ENCODE data around the gene IRAK1BP1. TPM values are rescaled to one million over a fixed set of nuclear protein-coding genes. Genes with fewer than 3 reads are reported as not detected.

The IRAK1BP1 gene
- total RNA-seq, 1 experiment from 2014 or later, result 6.6 TPM

DNA sequence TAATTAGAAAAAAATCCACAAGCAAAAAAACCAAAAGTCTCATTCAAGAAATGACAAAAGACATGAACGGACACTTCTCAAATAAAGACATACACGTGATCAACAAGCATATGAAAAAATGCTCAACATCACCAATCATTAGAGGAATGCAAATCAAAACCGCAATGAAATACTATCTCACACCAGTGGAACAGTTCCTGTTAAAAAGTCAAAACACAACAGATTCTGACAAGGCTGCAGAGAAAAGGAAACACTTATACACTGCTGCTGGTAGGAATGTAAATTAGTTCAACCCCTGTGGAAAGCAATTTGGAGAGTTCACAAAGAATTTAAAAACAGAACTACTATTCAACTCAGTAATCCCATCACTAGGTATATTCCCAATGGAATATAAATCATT, 58.0 kb downstream of the IRAK1BP1 start:
- no peak overlapping the region for H3K4me3 ChIP-seq (ENCODE audit: low read depth, low read length, poor library complexity, severe bottlenecking)
- H3K9me3 ChIP-seq (ENCODE audit: low read depth, low read length, poor library complexity, severe bottlenecking), result peaks cover 3% of the 10 kb centered on the region
- ChIA-PET POLR2A (ENCODE audit: low non-redundant PET) (no interaction called here), CTCF (no interaction called here)
- H3K4me1 ChIP-seq (ENCODE audit: insufficient read depth, low read length, poor library complexity, severe bottlenecking), result no peaks in the 10 kb centered on the region
- BruUV-seq (replicated peaks), result no TSS peak
- H3K27me3 ChIP-seq (replicated peaks; ENCODE audit: insufficient read depth, low read depth, low read length, poor library complexity), result no peaks in the 10 kb centered on the region
- no peak for DNase-seq (ENCODE audit: low spot score)
- no peaks in the 10 kb centered on the region for H3K36me3 ChIP-seq (ENCODE audit: insufficient read depth, low read length, poor library complexity, severe bottlenecking)
- intact Hi-C loops (cut with micrococcal nuclease; ENCODE audit: unreplicated experiment), result no loop called here
- TF ChIP-seq, protein P1, sequence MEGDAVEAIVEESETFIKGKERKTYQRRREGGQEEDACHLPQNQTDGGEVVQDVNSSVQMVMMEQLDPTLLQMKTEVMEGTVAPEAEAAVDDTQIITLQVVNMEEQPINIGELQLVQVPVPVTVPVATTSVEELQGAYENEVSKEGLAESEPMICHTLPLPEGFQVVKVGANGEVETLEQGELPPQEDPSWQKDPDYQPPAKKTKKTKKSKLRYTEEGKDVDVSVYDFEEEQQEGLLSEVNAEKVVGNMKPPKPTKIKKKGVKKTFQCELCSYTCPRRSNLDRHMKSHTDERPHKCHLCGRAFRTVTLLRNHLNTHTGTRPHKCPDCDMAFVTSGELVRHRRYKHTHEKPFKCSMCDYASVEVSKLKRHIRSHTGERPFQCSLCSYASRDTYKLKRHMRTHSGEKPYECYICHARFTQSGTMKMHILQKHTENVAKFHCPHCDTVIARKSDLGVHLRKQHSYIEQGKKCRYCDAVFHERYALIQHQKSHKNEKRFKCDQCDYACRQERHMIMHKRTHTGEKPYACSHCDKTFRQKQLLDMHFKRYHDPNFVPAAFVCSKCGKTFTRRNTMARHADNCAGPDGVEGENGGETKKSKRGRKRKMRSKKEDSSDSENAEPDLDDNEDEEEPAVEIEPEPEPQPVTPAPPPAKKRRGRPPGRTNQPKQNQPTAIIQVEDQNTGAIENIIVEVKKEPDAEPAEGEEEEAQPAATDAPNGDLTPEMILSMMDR (conservative IDR thresholded peaks at IDR 0.05; ENCODE audit: low read depth, low read length), result no peak
- no peak overlapping the region for H3K27ac ChIP-seq (ENCODE audit: low read depth, low read length, poor library complexity, severe bottlenecking)

DNA sequence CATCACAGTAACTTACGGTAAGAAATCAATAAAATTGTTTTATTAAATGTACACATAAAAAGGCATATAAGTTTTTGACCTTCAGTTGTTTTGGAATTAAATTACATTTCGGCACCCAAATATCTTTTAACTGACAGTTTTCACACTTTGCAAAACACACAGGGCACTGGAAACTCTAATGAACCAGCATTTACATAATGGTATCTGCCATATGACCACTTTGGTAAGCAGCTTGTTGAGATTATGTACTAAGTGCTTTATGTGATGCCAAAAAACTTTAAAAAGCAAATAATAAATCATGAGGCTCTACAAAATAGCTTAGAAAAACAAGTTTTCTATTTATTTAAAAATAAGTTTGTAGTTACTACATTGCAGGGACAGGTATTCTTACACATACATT, 68.2 kb downstream of the IRAK1BP1 start:
- no peak for DNase-seq (ENCODE audit: low spot score)
- BruUV-seq (replicated peaks), result no TSS peak
- POLR2A ChIA-PET (ENCODE audit: low non-redundant PET), result no interaction called here
- TF ChIP-seq, protein P1 (conservative IDR thresholded peaks at IDR 0.05; ENCODE audit: low read depth, low read length), result no peak
- TF ChIP-seq EZH2 (IDR thresholded peaks at IDR 0.05; ENCODE audit: borderline replicate concordance, low read depth, low read length, poor library complexity, severe bottlenecking), result no peak
- Histone ChIP-seq H3K36me3 (ENCODE audit: insufficient read depth, low read length, poor library complexity, severe bottlenecking) (peaks cover 20% of the 10 kb centered on the region), H3K27ac (ENCODE audit: low read depth, low read length, poor library complexity, severe bottlenecking) (no peak overlapping the region), H3K4me1 (ENCODE audit: insufficient read depth, low read length, poor library complexity, severe bottlenecking) (no peaks in the 10 kb centered on the region), H3K9me3 (ENCODE audit: low read depth, low read length, poor library complexity, severe bottlenecking) (no peaks in the 10 kb centered on the region), H3K4me3 (ENCODE audit: low read depth, low read length, poor library complexity, severe bottlenecking) (no peak overlapping the region), H3K27me3 (replicated peaks; ENCODE audit: insufficient read depth, low read depth, low read length, poor library complexity) (no peaks in the 10 kb centered on the region)
- CTCF ChIA-PET, result no interaction called here
- intact Hi-C loops (cut with micrococcal nuclease; ENCODE audit: unreplicated experiment), result no loop called here

DNA sequence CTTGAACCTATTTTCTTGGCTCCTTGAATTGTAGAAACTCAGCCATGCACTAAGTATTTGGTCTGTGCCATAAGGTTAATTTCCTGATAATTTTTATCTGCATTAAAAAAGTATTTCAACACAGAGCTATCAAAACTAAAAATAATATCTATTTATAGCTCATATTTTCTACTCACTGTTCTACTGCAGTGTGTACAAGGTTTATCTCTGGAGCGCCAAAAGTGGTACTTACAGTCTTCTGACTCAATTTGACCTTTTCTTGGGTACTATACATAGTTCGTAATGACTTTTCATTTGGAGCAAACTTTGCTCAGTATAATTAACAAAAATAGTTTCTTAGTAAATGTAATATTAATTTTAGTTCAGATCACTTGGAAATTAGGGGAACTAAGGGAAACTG, 69.2 kb downstream of the IRAK1BP1 start:
- Histone ChIP-seq H3K27ac (ENCODE audit: low read depth, low read length, poor library complexity, severe bottlenecking) (no peak overlapping the region), H3K4me1 (ENCODE audit: insufficient read depth, low read length, poor library complexity, severe bottlenecking) (no peaks in the 10 kb centered on the region), H3K36me3 (ENCODE audit: insufficient read depth, low read length, poor library complexity, severe bottlenecking) (peaks cover 28% of the 10 kb centered on the region), H3K9me3 (ENCODE audit: low read depth, low read length, poor library complexity, severe bottlenecking) (no peaks in the 10 kb centered on the region), H3K27me3 (replicated peaks; ENCODE audit: insufficient read depth, low read depth, low read length, poor library complexity) (no peaks in the 10 kb centered on the region), H3K4me3 (ENCODE audit: low read depth, low read length, poor library complexity, severe bottlenecking) (no peak overlapping the region)
- intact Hi-C loops (cut with micrococcal nuclease; ENCODE audit: unreplicated experiment), result no loop called here
- CTCF ChIA-PET, result no interaction called here
- POLR2A ChIA-PET (ENCODE audit: low non-redundant PET), result no interaction called here
- DNase-seq (ENCODE audit: low spot score), result no peak
- BruUV-seq (replicated peaks), result no TSS peak
- no peak for TF ChIP-seq EZH2 (IDR thresholded peaks at IDR 0.05; ENCODE audit: borderline replicate concordance, low read depth, low read length, poor library complexity, severe bottlenecking)
- TF ChIP-seq, protein P1 (conservative IDR thresholded peaks at IDR 0.05; ENCODE audit: low read depth, low read length), result no peak

Data from A673 (cell line).